GM23248 (cell line): ENCODE results near the gene SMYD4. TPM values are rescaled to one million over a fixed set of nuclear protein-coding genes. Genes with fewer than 3 reads are reported as not detected.

Source experiments
- DNase-seq: peaks from one replicate; pipeline ENCODE4 v3.0.0-alpha.2; 2015
- H2AFZ ChIP-seq: fragments of 200-600 bp; sonication (generic); 2 replicates; pipeline ENCODE4 v1.6.1; 2016; ENCODE audit warnings: antibody characterized with exemption
- H3F3A ChIP-seq: fragments of 200-600 bp; sonication (generic); 2 replicates; pipeline ENCODE4 v1.6.1; 2016; ENCODE audit warnings: mild to moderate bottlenecking, antibody characterized with exemption, mixed run types; ENCODE audit not compliant: insufficient read depth
- H3K27ac ChIP-seq: fragments of 200-600 bp; sonication (generic); 2 replicates; pipeline ENCODE4 v1.5.1; 2016; ENCODE audit warnings: mild to moderate bottlenecking
- H3K27me3 ChIP-seq: fragments of 200-600 bp; sonication (generic); replicated peaks from 2 replicates; pipeline ENCODE4 v1.6.1; 2016; ENCODE audit warnings: mild to moderate bottlenecking; ENCODE audit not compliant: insufficient read depth
- H3K36me3 ChIP-seq: fragments of 200-600 bp; sonication (generic); 2 replicates; pipeline ENCODE4 v1.6.1; 2016; ENCODE audit warnings: low read depth, mild to moderate bottlenecking
- H3K4me1 ChIP-seq: fragments of 200-600 bp; sonication (generic); 2 replicates; pipeline ENCODE4 v1.6.1; 2016; ENCODE audit warnings: mild to moderate bottlenecking; ENCODE audit not compliant: insufficient read depth
- H3K4me2 ChIP-seq: fragments of 200-600 bp; sonication (generic); one replicate; pipeline ENCODE4 v1.6.1; 2016; ENCODE audit warnings: mild to moderate bottlenecking; ENCODE audit not compliant: unreplicated experiment
- H3K4me3 ChIP-seq: fragments of 200-600 bp; sonication (generic); 2 replicates; pipeline ENCODE4 v1.5.1; 2016; ENCODE audit warnings: mild to moderate bottlenecking
- H3K79me2 ChIP-seq: fragments of 200-600 bp; sonication (generic); 2 replicates; pipeline ENCODE4 v1.6.1; 2016; ENCODE audit warnings: mild to moderate bottlenecking; ENCODE audit not compliant: insufficient read depth
- H3K9ac ChIP-seq: fragments of 200-600 bp; sonication (generic); 2 replicates; pipeline ENCODE4 v1.6.1; 2016; ENCODE audit warnings: mild to moderate bottlenecking
- H3K9me2 ChIP-seq: fragments of 200-600 bp; sonication (generic); 2 replicates; pipeline ENCODE4 v1.6.1; 2016; ENCODE audit warnings: mixed run types, mild to moderate bottlenecking, moderate library complexity; ENCODE audit not compliant: insufficient read depth
- H3K9me3 ChIP-seq: fragments of 200-600 bp; sonication (generic); one replicate; pipeline ENCODE4 v1.6.1; 2017; ENCODE audit warnings: low read depth
- H4K20me1 ChIP-seq: fragments of 200-600 bp; sonication (generic); 2 replicates; pipeline ENCODE4 v1.6.0; 2016; ENCODE audit not compliant: insufficient read depth
- EZH2 ChIP-seq: fragments of 200-600 bp; sonication (generic); IDR thresholded peaks from 2 replicates; pipeline ENCODE4 v1.6.1; 2018; ENCODE audit warnings: antibody characterized with exemption, mild to moderate bottlenecking; ENCODE audit not compliant: insufficient read depth, poor library complexity, severe bottlenecking
- EZH2phosphoT487 ChIP-seq: fragments of 200-600 bp; sonication (generic); IDR thresholded peaks from 2 replicates; pipeline ENCODE4 v1.6.1; 2018; ENCODE audit warnings: antibody characterized with exemption, moderate library complexity, mild to moderate bottlenecking, low read depth; ENCODE audit not compliant: insufficient read depth
- WGBS, 2 experiments: methylation state at CpG; one replicate each; pipeline ENCODE4 v1.1.6; 2015 to 2017; ENCODE audit warnings: low lambda C conversion rate in 2 of 2, low coverage in 1 of 2; ENCODE audit errors: missing lambda C conversion rate in 2 of 2; 5-methylcytosine and 5-hydroxymethylcytosine counted together
- in situ Hi-C: fragments of 300-500 bp; cut with MboI; formaldehyde crosslinking; loops from 2 replicates; pipeline ENCODE4 v1.15.0; 2020
- polyA plus RNA-seq: library from polyadenylated mRNA; unstranded; fragments of >200 nt; fragmentation: Nextera tagmentation; extraction: Ambion mirVana; gene quantifications from 2 replicates; pipeline ENCODE4 v1.2.1, GENCODE V29; 2016
- total RNA-seq: library from RNA; depleted of rRNA; stranded (reverse); fragments of >200 nt; shearing (Covaris generic); gene quantifications from 2 replicates; pipeline ENCODE4 v1.2.3, GENCODE V29; 2014

The SMYD4 gene
- total and polyA plus RNA-seq, 2 experiments from 2014 or later: 3.6 to 7.5 TPM

DNA sequence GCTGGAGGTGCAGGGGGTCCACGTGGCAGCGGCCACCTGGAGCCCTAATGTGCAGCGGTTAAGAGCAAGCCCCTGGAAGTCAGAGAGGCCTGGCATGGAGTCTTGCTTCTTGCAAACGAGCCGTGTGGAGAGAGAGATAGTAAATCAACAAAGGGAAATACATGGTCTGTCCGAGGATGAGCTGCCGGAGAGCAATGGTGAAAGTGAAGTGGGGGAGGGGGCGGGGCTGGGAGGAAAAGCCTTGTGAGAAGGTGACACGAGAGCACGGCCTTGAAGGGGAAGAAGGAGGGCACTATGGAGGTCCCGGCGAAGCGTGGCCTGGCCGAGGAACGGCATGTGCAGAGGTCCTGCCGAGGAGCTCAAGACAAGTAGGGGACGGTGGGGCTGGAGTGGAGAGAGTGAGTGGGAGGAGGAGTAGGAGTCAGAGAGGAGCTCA, 73.9 kb downstream of the SMYD4 start:
- DNase-seq: no peak
- H3K4me2 ChIP-seq: no peak overlapping the region
- H3K27ac ChIP-seq: no peak overlapping the region
- in situ Hi-C loops: no loop called here
- no peaks in the 10 kb centered on the region for H3F3A ChIP-seq
- 66 to 68% methylated on average over 11 to 17 of the region's 17 CpGs for WGBS, 2 experiments
- no peak overlapping the region for H3K4me3 ChIP-seq
- H3K9me3 ChIP-seq: no peaks in the 10 kb centered on the region
- peaks cover 9% of the 10 kb centered on the region; the same call in 1 of the 2 replicates for H3K4me1 ChIP-seq
- H3K36me3 ChIP-seq: no peaks in the 10 kb centered on the region
- no peaks in the 10 kb centered on the region for H3K9me2 ChIP-seq
- H3K79me2 ChIP-seq: no peaks in the 10 kb centered on the region
- TF ChIP-seq EZH2 (no peak), EZH2phosphoT487 (no peak)
- no peak overlapping the region for H3K9ac ChIP-seq
- no peak overlapping the region for H2AFZ ChIP-seq
- H3K27me3 ChIP-seq: no peaks in the 10 kb centered on the region
- no peaks in the 10 kb centered on the region for H4K20me1 ChIP-seq

- no peak overlapping the region for H3K27ac ChIP-seq
- H4K20me1 ChIP-seq: no peaks in the 10 kb centered on the region
- no peak overlapping the region for H3K9ac ChIP-seq
- in situ Hi-C loops: no loop called here
- H3F3A ChIP-seq: no peaks in the 10 kb centered on the region
- H3K36me3 ChIP-seq: no peaks in the 10 kb centered on the region
- DNase-seq: no peak
- no peaks in the 10 kb centered on the region for H3K79me2 ChIP-seq
- no peaks in the 10 kb centered on the region for H3K9me2 ChIP-seq
- H3K4me3 ChIP-seq: no peak overlapping the region
- no peak overlapping the region for H2AFZ ChIP-seq
- no peak for TF ChIP-seq EZH2phosphoT487
- no peak for TF ChIP-seq EZH2
- H3K4me2 ChIP-seq: no peak overlapping the region
- H3K9me3 ChIP-seq: no peaks in the 10 kb centered on the region
- H3K27me3 ChIP-seq: no peaks in the 10 kb centered on the region
- 56 to 57% methylated on average over 13 to 20 of the region's 20 CpGs for WGBS, 2 experiments
- H3K4me1 ChIP-seq: peaks cover 9% of the 10 kb centered on the region; the same call in 1 of the 2 replicates
These were observed 74.4 kb downstream of the SMYD4 start for GRCh38 chr17:1755252-1755826.

GRCh38 chr17:1754430-1755112, 75.1 kb downstream of the SMYD4 start:
- in situ Hi-C loops: no loop called here
- Histone ChIP-seq H2AFZ (no peak overlapping the region), H3F3A (no peaks in the 10 kb centered on the region), H3K4me1 (peaks cover 9% of the 10 kb centered on the region; the same call in 1 of the 2 replicates), H3K79me2 (no peaks in the 10 kb centered on the region), H3K9me2 (no peaks in the 10 kb centered on the region), H3K27ac (no peak overlapping the region), H3K4me2 (no peak overlapping the region), H3K4me3 (no peak overlapping the region), H3K9ac (no peak overlapping the region), H3K27me3 (no peaks in the 10 kb centered on the region), H4K20me1 (no peaks in the 10 kb centered on the region), H3K9me3 (no peaks in the 10 kb centered on the region), H3K36me3 (no peaks in the 10 kb centered on the region)
- TF ChIP-seq EZH2 (no peak), EZH2phosphoT487 (no peak)
- WGBS, 2 experiments: 77 to 85% methylated on average over 19 to 25 of the region's 25 CpGs
- DNase-seq: no peak

- Histone ChIP-seq H3K36me3 (no peaks in the 10 kb centered on the region), H3F3A (no peaks in the 10 kb centered on the region), H3K79me2 (no peaks in the 10 kb centered on the region), H3K27ac (no peak overlapping the region), H3K9me2 (no peaks in the 10 kb centered on the region), H3K9ac (no peak overlapping the region), H3K4me1 (peaks cover 9% of the 10 kb centered on the region; the same call in 1 of the 2 replicates), H3K27me3 (no peaks in the 10 kb centered on the region), H3K4me3 (no peak overlapping the region), H2AFZ (no peak overlapping the region), H3K9me3 (no peaks in the 10 kb centered on the region), H3K4me2 (no peak overlapping the region), H4K20me1 (no peaks in the 10 kb centered on the region)
- no peak for DNase-seq
- TF ChIP-seq EZH2phosphoT487 (no peak), EZH2 (no peak)
- in situ Hi-C loops: no loop called here
- 79 to 86% methylated on average over 14 to 23 of the region's 23 CpGs for WGBS, 2 experiments
These were observed 75.8 kb downstream of the SMYD4 start for GRCh38 chr17:1753767-1754429.
